ENCODE measurements around the gene HIGD2A. TPM values are rescaled to one million over a fixed set of nuclear protein-coding genes. Genes with fewer than 3 reads are reported as not detected.

The HIGD2A gene
- total RNA-seq, 2 experiments from 2014 or later = 97.6 to 97.7 TPM

GRCh38 chr5:176361437-176362232, 26.9 kb upstream of the HIGD2A start, which contains the start of gene KIAA1191:
Gene KIAA1191, minus strand, starts transcription at chr5:176361764. Its CDS starts 2,256 bp downstream, at chr5:176359508.
- peaks cover 16% of the 10 kb centered on the region for H3K36me3 Mint-ChIP-seq
- no peaks in the 10 kb centered on the region for H3K9me3 Mint-ChIP-seq
- H3K27me3 Mint-ChIP-seq = no peaks in the 10 kb centered on the region
- peak; percentile 94 for DNase-seq
- H3K4me1 Mint-ChIP-seq = peaks cover 33% of the 10 kb centered on the region
- peak; percentile 87 for ATAC-seq (ENCODE audit: low read depth)
- H3K4me3 Mint-ChIP-seq = peak within 1 kb of the TSS; percentile 99
- POLR2A ChIA-PET = interaction anchor here (0.6 to 3.9 kb wide), 12 partner anchors 9 to 884 kb away, joined by 3 to 36 read pairs (median 4); partner anchors contain the start of genes HIGD2A, NOP16, RNF44 and SFXN1
- H3K27ac Mint-ChIP-seq = peak within 1 kb of the TSS; percentile 96

GRCh38 chr5:176362233-176362490, 26.4 kb upstream of the HIGD2A start:
- Mint-ChIP-seq H3K27ac (peak overlapping the region; percentile 96), H3K4me3 (peak overlapping the region; percentile 99), H3K4me1 (peaks cover 34% of the 10 kb centered on the region), H3K27me3 (no peaks in the 10 kb centered on the region), H3K36me3 (peaks cover 17% of the 10 kb centered on the region), H3K9me3 (no peaks in the 10 kb centered on the region)
- POLR2A ChIA-PET = interaction anchor here (0.9 to 3.9 kb wide), 6 partner anchors 10 to 884 kb away, joined by 3 to 36 read pairs (median 6); partner anchors contain the start of genes HIGD2A, NOP16, RNF44 and SFXN1
- ATAC-seq (ENCODE audit: low read depth) = no peak
- no peak for DNase-seq

GRCh38 chr5:176364765-176365350, 23.7 kb upstream of the HIGD2A start:
- H3K4me3 Mint-ChIP-seq = peak overlapping the region; percentile 79
- H3K9me3 Mint-ChIP-seq = no peaks in the 10 kb centered on the region
- H3K27me3 Mint-ChIP-seq = no peaks in the 10 kb centered on the region
- ATAC-seq (ENCODE audit: low read depth) = no peak
- peaks cover 6% of the 10 kb centered on the region for H3K36me3 Mint-ChIP-seq
- H3K27ac Mint-ChIP-seq = peak overlapping the region; percentile 76
- POLR2A ChIA-PET = no interaction called here
- no peak for DNase-seq
- peaks cover 28% of the 10 kb centered on the region for H3K4me1 Mint-ChIP-seq

- POLR2A ChIA-PET = no interaction called here
- H3K27me3 Mint-ChIP-seq = no peaks in the 10 kb centered on the region
- H3K4me3 Mint-ChIP-seq = peak within 1 kb of the TSS; percentile 79
- peaks cover 6% of the 10 kb centered on the region for H3K36me3 Mint-ChIP-seq
- H3K27ac Mint-ChIP-seq = peak within 1 kb of the TSS; percentile 76
- H3K4me1 Mint-ChIP-seq = peaks cover 26% of the 10 kb centered on the region
- H3K9me3 Mint-ChIP-seq = no peaks in the 10 kb centered on the region
- ATAC-seq (ENCODE audit: low read depth) = peak; percentile 19
- peak; percentile 70 for DNase-seq
Measured at GRCh38 chr5:176365351-176366231, 23.0 kb upstream of the HIGD2A start, which contains the start of gene ARL10. Gene ARL10, plus strand, starts transcription at chr5:176365487. Its CDS starts 77 bp downstream, at chr5:176365564.

GRCh38 chr5:176366232-176366894, 22.2 kb upstream of the HIGD2A start:
- DNase-seq (no peak), ATAC-seq (ENCODE audit: low read depth) (no peak)
- H3K4me3 Mint-ChIP-seq = peak overlapping the region; percentile 72
- H3K36me3 Mint-ChIP-seq = peaks cover 10% of the 10 kb centered on the region
- POLR2A ChIA-PET = interaction anchor here (0.9 kb wide), 1 partner anchor 9 kb away, joined by 5 read pairs; no protein-coding TSS in a partner anchor
- no peaks in the 10 kb centered on the region for H3K27me3 Mint-ChIP-seq
- no peaks in the 10 kb centered on the region for H3K9me3 Mint-ChIP-seq
- H3K27ac Mint-ChIP-seq = peak overlapping the region; percentile 31
- H3K4me1 Mint-ChIP-seq = peaks cover 26% of the 10 kb centered on the region

- ATAC-seq (ENCODE audit: low read depth) (no peak), DNase-seq (no peak)
- H3K36me3 Mint-ChIP-seq = peaks cover 10% of the 10 kb centered on the region
- H3K27me3 Mint-ChIP-seq = no peaks in the 10 kb centered on the region
- POLR2A ChIA-PET = interaction anchor here (0.8 kb wide), 1 partner anchor 9 kb away, joined by 3 read pairs; no protein-coding TSS in a partner anchor
- no peak overlapping the region for H3K27ac Mint-ChIP-seq
- H3K4me1 Mint-ChIP-seq = peaks cover 14% of the 10 kb centered on the region
- H3K4me3 Mint-ChIP-seq = no peak overlapping the region
- no peaks in the 10 kb centered on the region for H3K9me3 Mint-ChIP-seq
Measured at GRCh38 chr5:176368726-176369125, 19.8 kb upstream of the HIGD2A start.

- H3K27ac Mint-ChIP-seq = no peak overlapping the region
- no peak for ATAC-seq (ENCODE audit: low read depth)
- no peak for DNase-seq
- POLR2A ChIA-PET = interaction anchor here (1.3 kb wide), 1 partner anchor 9 kb away, joined by 5 read pairs; no protein-coding TSS in a partner anchor
- no peaks in the 10 kb centered on the region for H3K27me3 Mint-ChIP-seq
- H3K4me3 Mint-ChIP-seq = no peak overlapping the region
- H3K9me3 Mint-ChIP-seq = no peaks in the 10 kb centered on the region
- peaks cover 14% of the 10 kb centered on the region for H3K4me1 Mint-ChIP-seq
- H3K36me3 Mint-ChIP-seq = peaks cover 10% of the 10 kb centered on the region
Measured at GRCh38 chr5:176369934-176370711, 18.4 kb upstream of the HIGD2A start.

GRCh38 chr5:176371621-176372539, 16.7 kb upstream of the HIGD2A start:
- no peaks in the 10 kb centered on the region for H3K9me3 Mint-ChIP-seq
- H3K27me3 Mint-ChIP-seq = no peaks in the 10 kb centered on the region
- DNase-seq (no peak), ATAC-seq (ENCODE audit: low read depth) (no peak)
- POLR2A ChIA-PET = interaction anchor here (1.9 kb wide), 1 partner anchor 10 kb away, joined by 6 read pairs; the partner anchor contains the start of gene KIAA1191
- H3K36me3 Mint-ChIP-seq = peaks cover 10% of the 10 kb centered on the region
- no peak overlapping the region for H3K4me3 Mint-ChIP-seq
- H3K27ac Mint-ChIP-seq = no peak overlapping the region
- H3K4me1 Mint-ChIP-seq = peaks cover 10% of the 10 kb centered on the region

- Mint-ChIP-seq H3K27me3 (no peaks in the 10 kb centered on the region), H3K4me1 (no peaks in the 10 kb centered on the region), H3K36me3 (peaks cover 4% of the 10 kb centered on the region), H3K4me3 (no peak overlapping the region), H3K9me3 (no peaks in the 10 kb centered on the region), H3K27ac (no peak overlapping the region)
- ATAC-seq (ENCODE audit: low read depth) (no peak), DNase-seq (no peak)
- POLR2A ChIA-PET = interaction anchor here (0.6 to 1.9 kb wide), 2 partner anchors 11 to 23 kb away, joined by 3 to 6 read pairs; partner anchors contain the start of gene KIAA1191
Measured at GRCh38 chr5:176373100-176373818, 15.3 kb upstream of the HIGD2A start.

- POLR2A ChIA-PET = no interaction called here
- no peak for DNase-seq
- Mint-ChIP-seq H3K27ac (no peak overlapping the region), H3K4me3 (no peak overlapping the region), H3K36me3 (peaks cover 17% of the 10 kb centered on the region), H3K4me1 (no peaks in the 10 kb centered on the region), H3K9me3 (no peaks in the 10 kb centered on the region), H3K27me3 (no peaks in the 10 kb centered on the region)
- ATAC-seq (ENCODE audit: low read depth) = no peak
Measured at GRCh38 chr5:176379881-176380280, 8.7 kb upstream of the HIGD2A start.

- POLR2A ChIA-PET = interaction anchor here (1.5 kb wide), 1 partner anchor 21 kb away, joined by 6 read pairs; no protein-coding TSS in a partner anchor
- no peaks in the 10 kb centered on the region for H3K9me3 Mint-ChIP-seq
- H3K27me3 Mint-ChIP-seq = no peaks in the 10 kb centered on the region
Measured at GRCh38 chr5:176381423-176381822, 7.1 kb upstream of the HIGD2A start.

More at GRCh38 chr5:176381423-176381822, 7.1 kb upstream of the HIGD2A start:
- H3K4me3 Mint-ChIP-seq = no peak overlapping the region
- DNase-seq (no peak), ATAC-seq (ENCODE audit: low read depth) (no peak)
- no peak overlapping the region for H3K27ac Mint-ChIP-seq
- peaks cover 6% of the 10 kb centered on the region for H3K4me1 Mint-ChIP-seq
- peaks cover 22% of the 10 kb centered on the region for H3K36me3 Mint-ChIP-seq
